ENCODE measurements around the gene WIZ.

DNA sequence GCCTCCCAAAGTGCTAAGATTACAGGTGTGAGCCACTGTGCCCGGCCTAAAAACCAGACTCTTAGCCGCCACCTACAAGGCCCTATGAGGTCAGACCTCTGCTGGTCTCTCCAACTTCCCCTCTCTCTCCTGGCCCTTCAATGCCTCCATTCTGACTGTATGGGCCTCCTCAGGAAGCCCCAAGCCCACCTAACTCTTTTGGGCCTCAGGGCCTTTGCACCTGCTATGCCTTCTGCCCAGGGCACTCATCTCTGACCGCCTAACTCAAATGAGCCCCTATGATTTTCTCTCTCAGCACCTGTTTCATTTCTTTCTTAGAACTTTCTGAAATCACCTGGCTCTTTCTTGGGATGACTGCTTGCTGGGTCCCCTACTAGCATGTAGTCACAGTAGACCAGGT lies 6.4 kb downstream of the WIZ start:
- TF ChIP-seq, protein P1, sequence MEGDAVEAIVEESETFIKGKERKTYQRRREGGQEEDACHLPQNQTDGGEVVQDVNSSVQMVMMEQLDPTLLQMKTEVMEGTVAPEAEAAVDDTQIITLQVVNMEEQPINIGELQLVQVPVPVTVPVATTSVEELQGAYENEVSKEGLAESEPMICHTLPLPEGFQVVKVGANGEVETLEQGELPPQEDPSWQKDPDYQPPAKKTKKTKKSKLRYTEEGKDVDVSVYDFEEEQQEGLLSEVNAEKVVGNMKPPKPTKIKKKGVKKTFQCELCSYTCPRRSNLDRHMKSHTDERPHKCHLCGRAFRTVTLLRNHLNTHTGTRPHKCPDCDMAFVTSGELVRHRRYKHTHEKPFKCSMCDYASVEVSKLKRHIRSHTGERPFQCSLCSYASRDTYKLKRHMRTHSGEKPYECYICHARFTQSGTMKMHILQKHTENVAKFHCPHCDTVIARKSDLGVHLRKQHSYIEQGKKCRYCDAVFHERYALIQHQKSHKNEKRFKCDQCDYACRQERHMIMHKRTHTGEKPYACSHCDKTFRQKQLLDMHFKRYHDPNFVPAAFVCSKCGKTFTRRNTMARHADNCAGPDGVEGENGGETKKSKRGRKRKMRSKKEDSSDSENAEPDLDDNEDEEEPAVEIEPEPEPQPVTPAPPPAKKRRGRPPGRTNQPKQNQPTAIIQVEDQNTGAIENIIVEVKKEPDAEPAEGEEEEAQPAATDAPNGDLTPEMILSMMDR (conservative IDR thresholded peaks at IDR 0.05) = no peak
- TF ChIP-seq EZH2 (IDR thresholded peaks at IDR 0.05; ENCODE audit: low read depth) = no peak

Data from PC-9 (cell line).